Central memory CD8-positive, alpha-beta T cell (primary cell): Measurements from ENCODE around the gene EEPD1.

ENCODE experiments used
- ATAC-seq: fragments of 150-1000 bp; cut with Tn5 transposase; replicated peaks from 2 replicates; pipeline ENCODE4 v1.10.0; 2022; ENCODE audit warnings: mild to moderate bottlenecking, moderate FRiP score, moderate number of reproducible peaks; ENCODE audit not compliant: poor library complexity, severe bottlenecking; ENCODE audit errors: extremely low read depth
- DNase-seq, 2 donors: peaks; one replicate each; pipeline ENCODE4 v3.0.0; 2021; ENCODE audit warnings: low spot score in 2 of 2
- H3K27ac Mint-ChIP-seq: one replicate; pipeline ENCODE4 v1.8.0; 2022; ENCODE audit warnings: low read depth, mild to moderate bottlenecking, moderate library complexity, mixed read lengths
- H3K27me3 Mint-ChIP-seq: one replicate; pipeline ENCODE4 v1.8.0; 2022; ENCODE audit warnings: mixed read lengths
- H3K36me3 Mint-ChIP-seq: one replicate; pipeline ENCODE4 v1.8.0; 2022; ENCODE audit warnings: mild to moderate bottlenecking, moderate library complexity, mixed read lengths; ENCODE audit not compliant: insufficient read depth
- H3K4me1 Mint-ChIP-seq: one replicate; pipeline ENCODE4 v1.8.0; 2022; ENCODE audit warnings: mixed read lengths
- H3K4me3 Mint-ChIP-seq: one replicate; pipeline ENCODE4 v1.8.0; 2022; ENCODE audit warnings: mild to moderate bottlenecking, moderate library complexity, mixed read lengths
- H3K9me3 Mint-ChIP-seq: one replicate; pipeline ENCODE4 v1.8.0; 2022; ENCODE audit warnings: mixed read lengths

The EEPD1 gene

GRCh38 chr7:36192053-36192824 lies 39.2 kb downstream of the EEPD1 start:
- ATAC-seq (no peak), DNase-seq (no peak)
- Mint-ChIP-seq H3K4me1 (no peaks in the 10 kb centered on the region), H3K9me3 (no peaks in the 10 kb centered on the region), H3K27me3 (peaks cover 6% of the 10 kb centered on the region), H3K36me3 (no peaks in the 10 kb centered on the region), H3K27ac (no peak overlapping the region), H3K4me3 (no peak overlapping the region)

GRCh38 chr7:36192877-36193276 lies 39.8 kb downstream of the EEPD1 start:
- Mint-ChIP-seq H3K27me3 (peaks cover 6% of the 10 kb centered on the region), H3K27ac (no peak overlapping the region), H3K4me1 (no peaks in the 10 kb centered on the region), H3K9me3 (no peaks in the 10 kb centered on the region), H3K4me3 (no peak overlapping the region), H3K36me3 (no peaks in the 10 kb centered on the region)
- DNase-seq (no peak), ATAC-seq (no peak)

GRCh38 chr7:36198854-36199266 lies 45.8 kb downstream of the EEPD1 start:
- H3K36me3 Mint-ChIP-seq, result no peaks in the 10 kb centered on the region

GRCh38 chr7:36199329-36199728 lies 46.3 kb downstream of the EEPD1 start:
- no peaks in the 10 kb centered on the region for H3K4me1 Mint-ChIP-seq
- H3K36me3 Mint-ChIP-seq, result no peaks in the 10 kb centered on the region

More at GRCh38 chr7:36198854-36199266, 45.8 kb downstream of the EEPD1 start:
- H3K27ac Mint-ChIP-seq, result no peak overlapping the region
- DNase-seq, result no peak
- no peaks in the 10 kb centered on the region for H3K4me1 Mint-ChIP-seq
- H3K27me3 Mint-ChIP-seq, result no peaks in the 10 kb centered on the region
- H3K4me3 Mint-ChIP-seq, result no peak overlapping the region
- no peak for ATAC-seq
- no peaks in the 10 kb centered on the region for H3K9me3 Mint-ChIP-seq

GRCh38 chr7:36201122-36201723 lies 48.2 kb downstream of the EEPD1 start:
- Mint-ChIP-seq H3K36me3 (no peaks in the 10 kb centered on the region), H3K27me3 (no peaks in the 10 kb centered on the region), H3K4me3 (no peak overlapping the region), H3K27ac (no peak overlapping the region), H3K4me1 (no peaks in the 10 kb centered on the region), H3K9me3 (no peaks in the 10 kb centered on the region)
- DNase-seq (no peak), ATAC-seq (no peak)

More at GRCh38 chr7:36199329-36199728, 46.3 kb downstream of the EEPD1 start:
- ATAC-seq (no peak), DNase-seq (no peak)
- no peak overlapping the region for H3K27ac Mint-ChIP-seq
- H3K9me3 Mint-ChIP-seq, result no peaks in the 10 kb centered on the region
- no peaks in the 10 kb centered on the region for H3K27me3 Mint-ChIP-seq
- H3K4me3 Mint-ChIP-seq, result no peak overlapping the region

GRCh38 chr7:36202398-36202797 lies 49.3 kb downstream of the EEPD1 start:
- Mint-ChIP-seq H3K27me3 (no peaks in the 10 kb centered on the region), H3K27ac (no peak overlapping the region), H3K9me3 (no peaks in the 10 kb centered on the region), H3K36me3 (no peaks in the 10 kb centered on the region), H3K4me1 (no peaks in the 10 kb centered on the region), H3K4me3 (no peak overlapping the region)
- ATAC-seq (no peak), DNase-seq (no peak)

- ATAC-seq, result no peak
- no peak for DNase-seq
- Mint-ChIP-seq H3K27me3 (no peaks in the 10 kb centered on the region), H3K27ac (no peak overlapping the region), H3K4me1 (no peaks in the 10 kb centered on the region), H3K36me3 (no peaks in the 10 kb centered on the region), H3K9me3 (no peaks in the 10 kb centered on the region), H3K4me3 (no peak overlapping the region)
These were observed 50.2 kb downstream of the EEPD1 start for GRCh38 chr7:36203071-36203790.

- H3K4me1 Mint-ChIP-seq, result no peaks in the 10 kb centered on the region
These were observed 51.1 kb downstream of the EEPD1 start for GRCh38 chr7:36204044-36204663.

GRCh38 chr7:36204929-36205635 lies 52.0 kb downstream of the EEPD1 start:
- Mint-ChIP-seq H3K4me1 (no peaks in the 10 kb centered on the region), H3K27ac (no peak overlapping the region)

More at GRCh38 chr7:36204044-36204663, 51.1 kb downstream of the EEPD1 start:
- no peak overlapping the region for H3K27ac Mint-ChIP-seq
- H3K4me3 Mint-ChIP-seq, result no peak overlapping the region
- no peaks in the 10 kb centered on the region for H3K36me3 Mint-ChIP-seq
- H3K9me3 Mint-ChIP-seq, result no peaks in the 10 kb centered on the region
- no peak for DNase-seq
- H3K27me3 Mint-ChIP-seq, result no peaks in the 10 kb centered on the region
- no peak for ATAC-seq

GRCh38 chr7:36205803-36206202 lies 52.7 kb downstream of the EEPD1 start:
- Mint-ChIP-seq H3K9me3 (no peaks in the 10 kb centered on the region), H3K4me1 (no peaks in the 10 kb centered on the region), H3K27ac (no peak overlapping the region), H3K27me3 (no peaks in the 10 kb centered on the region), H3K36me3 (no peaks in the 10 kb centered on the region), H3K4me3 (no peak overlapping the region)
- DNase-seq (no peak), ATAC-seq (no peak)

More at GRCh38 chr7:36204929-36205635, 52.0 kb downstream of the EEPD1 start:
- no peak overlapping the region for H3K4me3 Mint-ChIP-seq
- H3K36me3 Mint-ChIP-seq, result no peaks in the 10 kb centered on the region
- H3K27me3 Mint-ChIP-seq, result no peaks in the 10 kb centered on the region
- no peak for DNase-seq
- no peak for ATAC-seq
- no peaks in the 10 kb centered on the region for H3K9me3 Mint-ChIP-seq

GRCh38 chr7:36207451-36208291 lies 54.6 kb downstream of the EEPD1 start:
- Mint-ChIP-seq H3K36me3 (no peaks in the 10 kb centered on the region), H3K27me3 (no peaks in the 10 kb centered on the region), H3K4me3 (no peak overlapping the region), H3K4me1 (no peaks in the 10 kb centered on the region), H3K27ac (no peak overlapping the region), H3K9me3 (no peaks in the 10 kb centered on the region)
- DNase-seq (no peak), ATAC-seq (no peak)
